Suprapubic skin (tissue), 3 donors: Measurements from ENCODE around the gene FEM1C.

Source experiments
- CTCF ChIP-seq, 2 donors: fragments of 200-600 bp in 1 of 2; fragments of 450-650 bp in 1 of 2; sonication (generic) in 1 of 2; IDR thresholded peaks; one replicate each; pipeline ENCODE4 v1.5.1; 2016 to 2019; ENCODE audit warnings: antibody characterized with exemption in 2 of 2, mild to moderate bottlenecking in 1 of 2, moderate library complexity in 1 of 2
- EP300 ChIP-seq: sonication (generic); formaldehyde crosslinking; IDR thresholded peaks from one replicate; pipeline ENCODE4 v1.6.1; 2017; ENCODE audit warnings: antibody characterized with exemption

GRCh38 chr5:115500225-115500624 is 44.4 kb downstream of the FEM1C start:
- TF ChIP-seq CTCF (IDR thresholded peaks at IDR 0.05) (no peak), EP300 (no peak)
